Measurements from ENCODE around the gene TMA7B. TPM values are rescaled to one million over a fixed set of nuclear protein-coding genes. Genes with fewer than 3 reads are reported as not detected.
A peak's percentile ranks its signal among the peaks of the same experiment; 100 is the strongest.

TMA7B gene
- 1.4 and 1.7 TPM in 2 replicates for total RNA-seq
- 4.2 TPM for total RNA-seq (2013)
- polyA plus RNA-seq = 0.85 and 1.5 TPM in 2 replicates
- polyA minus RNA-seq = 1.5 and 1.6 TPM in 2 replicates

GRCh38 chr22:39959640-39960447 is at the start of gene TMA7B:
Gene TMA7B, plus strand, starts transcription at chr22:39960397. Its CDS starts 3,978 bp downstream, at chr22:39964375.
- H3K4me2 ChIP-seq (replicated peaks; ENCODE audit: low read depth, low read length, poor library complexity, severe bottlenecking) = no peak within 1 kb of the TSS
- DNase-seq (no peak), ATAC-seq (ENCODE audit: low read depth) (no peak)
- peaks cover 11 to 18% of the 10 kb centered on the region in 2 donors for H3K4me1 ChIP-seq (ENCODE audit: control insufficient read depth in 2 of 2, insufficient read depth in 2 of 2, low read length in 2 of 2)
- no peaks in the 10 kb centered on the region for H4K20me1 ChIP-seq (ENCODE audit: control insufficient read depth, insufficient read depth, low read length, poor library complexity, severe bottlenecking)
- H3K4me3 ChIP-seq (ENCODE audit: control extremely low read depth in 1 of 5, extremely low read depth in 1 of 5, insufficient read depth in 1 of 5, low read depth in 2 of 5, low read length in 4 of 5) = no peak within 1 kb of the TSS
- H3K9ac ChIP-seq (ENCODE audit: low read length) = no peak within 1 kb of the TSS
- ChIA-PET POLR2A (no interaction called here), CTCF (no interaction called here)
- Mint-ChIP-seq H3K27me3 (peaks cover 27% of the 10 kb centered on the region), H3K4me1 (peaks cover 36% of the 10 kb centered on the region), H3K27ac (no peak within 1 kb of the TSS), H3K9me3 (ENCODE audit: insufficient read depth) (no peaks in the 10 kb centered on the region), H3K4me3 (no peak within 1 kb of the TSS)
- WGBS (ENCODE audit: insufficient coverage) = 80% methylated on average over 10 of the region's 14 CpGs
- TF ChIP-seq CTCF (IDR thresholded peaks at IDR 0.05) = no peak
- H2AFZ ChIP-seq (ENCODE audit: insufficient read depth, low read depth, low read length, poor library complexity, severe bottlenecking) = no peak within 1 kb of the TSS
- peaks cover 8% of the 10 kb centered on the region for H3K79me2 ChIP-seq (ENCODE audit: control insufficient read depth, insufficient read depth, low read length)
- H3K27ac ChIP-seq (ENCODE audit: low read length in 2 of 2) = no peak within 1 kb of the TSS
- H3K36me3 ChIP-seq (replicated peaks in 1 of 2; ENCODE audit: control extremely low read depth in 1 of 2, control insufficient read depth in 1 of 2, extremely low read depth in 1 of 2, insufficient read depth in 2 of 2, low read length in 1 of 2) = peaks cover 0 to 37% of the 10 kb centered on the region in 2 experiments
- no peaks in the 10 kb centered on the region for H3K27me3 ChIP-seq (replicated peaks in 1 of 4; ENCODE audit: control extremely low read depth in 1 of 4, control insufficient read depth in 3 of 4, insufficient read depth in 4 of 4, low read length in 3 of 4)
- no peaks in the 10 kb centered on the region for H3K9me3 ChIP-seq (ENCODE audit: control extremely low read depth in 1 of 3, control insufficient read depth in 2 of 3, insufficient read depth in 1 of 3, low read length in 2 of 3)
- intact Hi-C loops (cut with micrococcal nuclease) = no loop called here

- H3K27me3 Mint-ChIP-seq = no peaks in the 10 kb centered on the region
- Histone ChIP-seq H3K27ac (ENCODE audit: low read length in 2 of 2) (no peak overlapping the region), H3K4me3 (ENCODE audit: control extremely low read depth in 1 of 5, extremely low read depth in 1 of 5, insufficient read depth in 1 of 5, low read depth in 2 of 5, low read length in 4 of 5) (no peak overlapping the region), H2AFZ (ENCODE audit: insufficient read depth, low read depth, low read length, poor library complexity, severe bottlenecking) (no peak overlapping the region), H3K36me3 (replicated peaks in 1 of 2; ENCODE audit: control extremely low read depth in 1 of 2, control insufficient read depth in 1 of 2, extremely low read depth in 1 of 2, insufficient read depth in 2 of 2, low read length in 1 of 2) (peaks cover 0 to 3% of the 10 kb centered on the region in 2 experiments), H3K4me2 (replicated peaks; ENCODE audit: low read depth, low read length, poor library complexity, severe bottlenecking) (peak overlapping the region; percentile 29), H4K20me1 (ENCODE audit: control insufficient read depth, insufficient read depth, low read length, poor library complexity, severe bottlenecking) (peaks cover 5% of the 10 kb centered on the region), H3K4me1 (ENCODE audit: control insufficient read depth in 2 of 2, insufficient read depth in 2 of 2, low read length in 2 of 2) (peaks cover 22 to 28% of the 10 kb centered on the region in 2 donors), H3K27me3 (replicated peaks in 1 of 4; ENCODE audit: control extremely low read depth in 1 of 4, control insufficient read depth in 3 of 4, insufficient read depth in 4 of 4, low read length in 3 of 4) (no peaks in the 10 kb centered on the region), H3K9ac (ENCODE audit: low read length) (no peak overlapping the region), H3K79me2 (ENCODE audit: control insufficient read depth, insufficient read depth, low read length) (peaks cover 97% of the 10 kb centered on the region), H3K9me3 (ENCODE audit: control extremely low read depth in 1 of 3, control insufficient read depth in 2 of 3, insufficient read depth in 1 of 3, low read length in 2 of 3) (no peaks in the 10 kb centered on the region)
- intact Hi-C loops (cut with micrococcal nuclease) = no loop called here
- ChIA-PET POLR2A (no interaction called here), CTCF (interaction anchor here (0.7 kb wide), 2 partner anchors 25 to 138 kb away, joined by 3 to 4 read pairs; no protein-coding TSS in a partner anchor)
- DNase-seq (no peak), ATAC-seq (ENCODE audit: low read depth) (no peak)
- no peaks in the 10 kb centered on the region for H3K9me3 Mint-ChIP-seq (ENCODE audit: insufficient read depth)
- 82% methylated on average over 4 of the region's 9 CpGs for WGBS (ENCODE audit: insufficient coverage)
- H3K27ac Mint-ChIP-seq = no peak overlapping the region
- peaks cover 63% of the 10 kb centered on the region for H3K4me1 Mint-ChIP-seq
- no peak overlapping the region for H3K4me3 Mint-ChIP-seq
- no peak for TF ChIP-seq EZH2 (IDR thresholded peaks at IDR 0.05; ENCODE audit: borderline replicate concordance, insufficient read depth, low read depth, low read length, poor library complexity, severe bottlenecking)
- no peak for TF ChIP-seq CTCF (IDR thresholded peaks at IDR 0.05)
Measured at GRCh38 chr22:39910876-39911613, 49.2 kb upstream of the TMA7B start.

Data from B cell (primary cell).